ENCODE data around the gene IRF4. TPM values are rescaled to one million over a fixed set of nuclear protein-coding genes. Genes with fewer than 3 reads are reported as not detected.
A peak's percentile ranks its signal among the peaks of the same experiment; 100 is the strongest.

The IRF4 gene
- total RNA-seq, 1 donor from 2014 or later: 2.9 TPM

DNA sequence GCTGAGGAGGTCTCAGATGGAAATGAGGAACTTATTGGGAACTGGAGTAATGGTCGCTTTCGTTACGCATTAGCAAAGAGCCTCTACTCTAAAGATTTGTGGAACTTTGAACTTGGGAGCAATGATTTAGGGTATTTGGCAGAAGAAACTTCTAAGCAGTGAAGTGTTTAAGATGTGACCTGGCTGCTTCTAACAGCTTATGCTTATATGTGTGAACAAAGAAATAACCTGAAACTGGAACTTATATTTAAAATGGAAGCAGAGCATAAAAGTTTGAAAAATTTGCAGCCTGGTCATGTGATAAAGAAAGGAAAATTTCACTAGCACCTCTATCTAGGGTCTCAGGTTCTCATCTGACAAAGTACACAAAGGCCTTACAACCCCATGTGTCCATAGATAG, 23.5 kb downstream of the IRF4 start:
- no peaks in the 10 kb centered on the region for H3K27me3 ChIP-seq
- no peaks in the 10 kb centered on the region for H3K36me3 ChIP-seq
- H3K9me3 ChIP-seq: peaks cover 7% of the 10 kb centered on the region
- no peak overlapping the region for H3K27ac ChIP-seq
- no peaks in the 10 kb centered on the region for H3K4me1 ChIP-seq
- no peak overlapping the region for H3K4me3 ChIP-seq
- no peak for DNase-seq (ENCODE audit: extremely low spot score in 2 of 2)
- intact Hi-C loops (cut with DNase I): no loop called here
- TF ChIP-seq, protein P1, sequence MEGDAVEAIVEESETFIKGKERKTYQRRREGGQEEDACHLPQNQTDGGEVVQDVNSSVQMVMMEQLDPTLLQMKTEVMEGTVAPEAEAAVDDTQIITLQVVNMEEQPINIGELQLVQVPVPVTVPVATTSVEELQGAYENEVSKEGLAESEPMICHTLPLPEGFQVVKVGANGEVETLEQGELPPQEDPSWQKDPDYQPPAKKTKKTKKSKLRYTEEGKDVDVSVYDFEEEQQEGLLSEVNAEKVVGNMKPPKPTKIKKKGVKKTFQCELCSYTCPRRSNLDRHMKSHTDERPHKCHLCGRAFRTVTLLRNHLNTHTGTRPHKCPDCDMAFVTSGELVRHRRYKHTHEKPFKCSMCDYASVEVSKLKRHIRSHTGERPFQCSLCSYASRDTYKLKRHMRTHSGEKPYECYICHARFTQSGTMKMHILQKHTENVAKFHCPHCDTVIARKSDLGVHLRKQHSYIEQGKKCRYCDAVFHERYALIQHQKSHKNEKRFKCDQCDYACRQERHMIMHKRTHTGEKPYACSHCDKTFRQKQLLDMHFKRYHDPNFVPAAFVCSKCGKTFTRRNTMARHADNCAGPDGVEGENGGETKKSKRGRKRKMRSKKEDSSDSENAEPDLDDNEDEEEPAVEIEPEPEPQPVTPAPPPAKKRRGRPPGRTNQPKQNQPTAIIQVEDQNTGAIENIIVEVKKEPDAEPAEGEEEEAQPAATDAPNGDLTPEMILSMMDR (IDR thresholded peaks at IDR 0.05): no peak
- no peak for TF ChIP-seq POLR2AphosphoS5 (IDR thresholded peaks at IDR 0.05; ENCODE audit: insufficient read depth in 1 of 2, low read depth in 1 of 2)
- no peak for TF ChIP-seq POLR2A (IDR thresholded peaks at IDR 0.05)

DNA sequence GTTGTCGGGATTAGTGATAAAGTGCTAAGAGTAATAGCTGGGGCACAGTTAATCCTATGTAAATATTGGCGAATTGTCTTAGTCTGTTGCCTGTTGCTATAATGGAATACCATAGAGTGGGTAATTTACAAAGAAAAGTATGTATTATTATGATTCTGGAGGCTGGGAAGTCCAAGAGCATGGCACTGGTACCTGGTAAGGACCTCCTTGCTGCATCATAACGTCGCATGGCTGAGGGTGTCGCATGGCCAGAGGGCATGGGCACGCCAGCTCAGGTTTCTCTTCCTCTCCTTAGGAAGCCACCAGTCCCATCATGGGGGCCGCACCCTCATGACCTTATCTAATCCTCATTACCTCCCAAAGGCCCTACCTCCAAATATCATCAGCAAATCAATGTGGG, 29.7 kb downstream of the IRF4 start:
- no peaks in the 10 kb centered on the region for H3K27me3 ChIP-seq
- no peak overlapping the region for H3K27ac ChIP-seq
- H3K4me3 ChIP-seq: no peak overlapping the region
- H3K36me3 ChIP-seq: no peaks in the 10 kb centered on the region
- no peaks in the 10 kb centered on the region for H3K9me3 ChIP-seq
- DNase-seq (ENCODE audit: extremely low spot score in 2 of 2): no peak
- TF ChIP-seq, protein P1 (IDR thresholded peaks at IDR 0.05): no peak
- no peak for TF ChIP-seq POLR2AphosphoS5 (IDR thresholded peaks at IDR 0.05; ENCODE audit: insufficient read depth in 1 of 2, low read depth in 1 of 2)
- TF ChIP-seq POLR2A (IDR thresholded peaks at IDR 0.05): no peak
- intact Hi-C loops (cut with DNase I): no loop called here
- H3K4me1 ChIP-seq: peaks cover 7% of the 10 kb centered on the region

DNA sequence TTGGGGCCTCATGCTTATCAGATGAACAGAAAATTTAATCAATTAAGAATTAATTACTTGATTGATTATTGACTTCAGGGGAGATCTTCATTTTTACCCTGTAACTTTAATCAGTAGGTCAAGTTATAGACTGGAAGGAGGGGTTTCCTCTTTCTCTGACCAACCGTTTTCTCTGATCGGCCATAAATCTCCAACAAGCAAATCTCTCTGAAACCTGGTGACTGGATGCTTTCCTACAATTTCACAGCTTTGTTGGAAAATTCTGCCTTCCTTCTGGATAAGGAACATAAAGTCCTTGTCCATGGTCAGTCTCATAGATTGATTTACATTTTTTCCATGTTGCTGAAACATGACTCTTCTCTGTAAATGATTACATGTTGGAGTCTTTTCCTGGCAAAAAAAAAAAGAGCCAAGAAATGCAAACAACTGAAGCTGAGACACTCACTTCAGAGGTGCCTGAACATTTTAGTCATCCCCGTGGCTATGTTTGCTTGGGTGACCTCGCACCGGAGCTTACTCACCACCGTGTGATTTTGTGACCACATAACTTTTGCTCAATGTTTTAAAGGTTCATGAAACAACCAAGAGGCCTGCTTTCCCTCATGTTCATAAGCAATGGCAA, 31.0 kb downstream of the IRF4 start:
- no peaks in the 10 kb centered on the region for H3K9me3 ChIP-seq
- H3K27me3 ChIP-seq: no peaks in the 10 kb centered on the region
- no peak for DNase-seq (ENCODE audit: extremely low spot score in 2 of 2)
- no peak overlapping the region for H3K4me3 ChIP-seq
- peaks cover 7% of the 10 kb centered on the region for H3K4me1 ChIP-seq
- peak overlapping the region; percentile 8 for H3K27ac ChIP-seq
- TF ChIP-seq POLR2AphosphoS5 (IDR thresholded peaks at IDR 0.05; ENCODE audit: insufficient read depth in 1 of 2, low read depth in 1 of 2): no peak
- TF ChIP-seq POLR2A (IDR thresholded peaks at IDR 0.05): no peak
- TF ChIP-seq, protein P1 (IDR thresholded peaks at IDR 0.05): no peak
- intact Hi-C loops (cut with DNase I): no loop called here
- H3K36me3 ChIP-seq: no peaks in the 10 kb centered on the region

DNA sequence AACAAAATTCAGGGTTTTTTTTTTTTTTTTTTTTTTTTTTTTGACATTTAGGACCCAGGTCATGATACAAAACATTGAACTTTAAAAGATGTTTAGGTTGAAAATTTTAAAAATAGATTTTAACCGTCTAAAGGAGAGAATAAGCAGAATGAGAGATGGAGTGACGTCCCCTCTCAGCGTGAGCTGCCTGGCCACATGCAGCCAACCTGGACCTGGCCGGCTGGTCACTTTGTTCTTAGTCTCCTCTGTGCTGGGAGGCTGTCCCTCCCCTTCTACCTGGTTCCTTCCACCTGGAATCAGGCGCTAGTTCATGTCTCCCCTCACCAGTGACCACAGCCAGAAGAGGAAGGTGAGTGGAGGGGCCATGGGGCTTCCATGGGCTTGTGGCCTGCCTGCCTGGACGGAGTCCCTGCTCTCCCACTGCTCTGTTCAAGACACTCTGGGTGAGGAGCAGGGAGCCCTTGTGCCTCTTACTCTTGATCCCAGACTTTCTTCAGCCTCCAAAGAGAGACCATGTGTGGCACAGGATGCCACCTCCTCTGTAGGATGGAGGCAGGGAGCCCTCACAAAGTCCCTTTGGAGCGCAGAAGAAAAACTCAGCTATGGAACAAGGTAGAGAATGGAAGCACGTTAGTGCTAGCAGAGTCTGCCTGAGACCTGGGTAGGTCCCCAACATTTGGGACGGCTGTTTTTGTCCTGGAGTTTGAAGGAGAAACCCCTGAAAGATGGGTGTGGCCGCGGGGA, 31.7 kb downstream of the IRF4 start:
- H3K27ac ChIP-seq: peak overlapping the region; percentile 93

More for the DNA sequence above, 31.7 kb downstream of the IRF4 start:
- Histone ChIP-seq H3K36me3 (no peaks in the 10 kb centered on the region), H3K27me3 (no peaks in the 10 kb centered on the region), H3K4me1 (peaks cover 7% of the 10 kb centered on the region), H3K9me3 (no peaks in the 10 kb centered on the region), H3K4me3 (no peak overlapping the region)
- DNase-seq (ENCODE audit: extremely low spot score in 2 of 2): no peak
- TF ChIP-seq, protein P1 (IDR thresholded peaks at IDR 0.05): no peak
- TF ChIP-seq POLR2AphosphoS5 (IDR thresholded peaks at IDR 0.05; ENCODE audit: insufficient read depth in 1 of 2, low read depth in 1 of 2): no peak
- TF ChIP-seq POLR2A (IDR thresholded peaks at IDR 0.05): no peak
- intact Hi-C loops (cut with DNase I): no loop called here
